Keratinocyte (primary cell): ENCODE measurements around the gene HPX. TPM values are rescaled to one million over a fixed set of nuclear protein-coding genes. Genes with fewer than 3 reads are reported as not detected.

ENCODE experiments used
- DNase-seq: peaks from one replicate; pipeline ENCODE4 v3.0.0-alpha.2; 2011; ENCODE audit warnings: low read depth, missing footprints, low spot score
- FAIRE-seq: peaks from 2 replicates; lab custom pipeline; 2011; peaks lifted over from hg19 to GRCh38; lab: Jason Lieb, UNC
- H2AFZ ChIP-seq: 2 replicates; pipeline ENCODE4 v1.6.0; 2012; ENCODE audit warnings: low read length, control low read depth, inconsistent platforms; ENCODE audit not compliant: control insufficient read depth
- H3K27ac ChIP-seq: 2 replicates; pipeline ENCODE4 v1.5.1; 2011; ENCODE audit warnings: low read length; ENCODE audit not compliant: control insufficient read depth, insufficient read depth
- H3K27me3 ChIP-seq: 3 replicates; pipeline ENCODE4 v1.6.0; 2011; ENCODE audit warnings: low read length; ENCODE audit not compliant: control insufficient read depth, insufficient read depth; ENCODE audit errors: extremely low read depth
- H3K36me3 ChIP-seq, 2 experiments: 2 replicates in 1 of 2; 3 replicates in 1 of 2; pipeline ENCODE4 v1.5.1; 2011; ENCODE audit warnings: low read length in 2 of 2, mild to moderate bottlenecking in 1 of 2; ENCODE audit not compliant: control insufficient read depth in 2 of 2, insufficient read depth in 2 of 2; ENCODE audit errors: extremely low read depth in 1 of 2
- H3K4me1 ChIP-seq: 3 replicates; pipeline ENCODE4 v1.5.1; 2011; ENCODE audit warnings: low read length; ENCODE audit not compliant: control insufficient read depth, insufficient read depth; ENCODE audit errors: extremely low read depth
- H3K4me2 ChIP-seq: 3 replicates; pipeline ENCODE4 v1.6.0; 2011; ENCODE audit warnings: low read depth, low read length; ENCODE audit not compliant: control insufficient read depth, insufficient read depth; ENCODE audit errors: extremely low read depth
- H3K4me3 ChIP-seq, 3 experiments: fragments of 200-600 bp in 1 of 3; sonication (generic) in 1 of 3; 2 replicates in 2 of 3; 3 replicates in 1 of 3; pipeline ENCODE4 v1.5.1; 2011 to 2016; ENCODE audit warnings: low read length in 3 of 3, mild to moderate bottlenecking in 3 of 3, control low read depth in 2 of 3, inconsistent platforms in 1 of 3, low read depth in 1 of 3, mixed read lengths in 1 of 3, mixed run types in 1 of 3, moderate library complexity in 1 of 3; ENCODE audit not compliant: control insufficient read depth in 2 of 3, insufficient read depth in 2 of 3; ENCODE audit errors: extremely low read depth in 1 of 3
- H3K79me2 ChIP-seq: 2 replicates; pipeline ENCODE4 v1.6.0; 2012; ENCODE audit warnings: low read length; ENCODE audit not compliant: control insufficient read depth, insufficient read depth
- H3K9ac ChIP-seq: 3 replicates; pipeline ENCODE4 v1.6.0; 2011; ENCODE audit warnings: low read length; ENCODE audit not compliant: control insufficient read depth, insufficient read depth; ENCODE audit errors: extremely low read depth
- H3K9me1 ChIP-seq: 3 replicates; pipeline ENCODE4 v1.6.0; 2011; ENCODE audit warnings: low read length; ENCODE audit not compliant: control insufficient read depth, insufficient read depth; ENCODE audit errors: extremely low read depth
- H3K9me3 ChIP-seq: 2 replicates; pipeline ENCODE4 v1.5.1; 2012; ENCODE audit warnings: low read depth, low read length; ENCODE audit not compliant: control insufficient read depth
- H4K20me1 ChIP-seq: 3 replicates; pipeline ENCODE4 v1.6.0; 2011; ENCODE audit warnings: low read length; ENCODE audit not compliant: control insufficient read depth, insufficient read depth; ENCODE audit errors: extremely low read depth
- EZH2 ChIP-seq: IDR thresholded peaks from one replicate; pipeline ENCODE4 v1.6.1; 2012; ENCODE audit warnings: inconsistent platforms, mild to moderate bottlenecking, low read length, moderate library complexity
- dilution Hi-C: fragments of 300-500 bp; cut with MboI; formaldehyde crosslinking; loops from one replicate; pipeline ENCODE4 v1.7.0; 2020; ENCODE audit warnings: low sequenced_read_pairs; ENCODE audit not compliant: extremely low pct_ligation_motif_present
- polyA plus RNA-seq, 5 experiments: library from polyadenylated mRNA; depleted of rRNA in 3 of 5; stranded (reverse) in 3 of 5; stranded (forward) in 1 of 5; unstranded in 1 of 5; fragments of >200 nt; gene quantifications; 1 replicate in 1 of 5; 2 replicates in 3 of 5; 3 replicates in 1 of 5; pipeline versions ENCODE4 v1.2.1 to v1.2.3, GENCODE V29; 2011 to 2012; ENCODE audit warnings: missing spikeins in 2 of 5, low read depth in 1 of 5, low replicate concordance in 1 of 5
- TF ChIP-seq, protein P1 (sequence below), 3 experiments: IDR thresholded peaks in 1 of 3; conservative IDR thresholded peaks in 1 of 3; optimal IDR thresholded peaks in 1 of 3; 2 replicates in 2 of 3; 3 replicates in 1 of 3; pipeline versions ENCODE3 to v1.5.1; 2011; ENCODE audit warnings: low read length in 3 of 3, mild to moderate bottlenecking in 3 of 3, moderate library complexity in 2 of 3, control low read depth in 1 of 3, inconsistent platforms in 1 of 3; ENCODE audit not compliant: insufficient read depth in 2 of 3; ENCODE audit errors: extremely low read depth in 1 of 3

HPX gene
- polyA plus RNA-seq, 1 donor (not counting 4 experiments of a cell fraction or from before 2014, with no cell fraction given), result 0.76 TPM

DNA sequence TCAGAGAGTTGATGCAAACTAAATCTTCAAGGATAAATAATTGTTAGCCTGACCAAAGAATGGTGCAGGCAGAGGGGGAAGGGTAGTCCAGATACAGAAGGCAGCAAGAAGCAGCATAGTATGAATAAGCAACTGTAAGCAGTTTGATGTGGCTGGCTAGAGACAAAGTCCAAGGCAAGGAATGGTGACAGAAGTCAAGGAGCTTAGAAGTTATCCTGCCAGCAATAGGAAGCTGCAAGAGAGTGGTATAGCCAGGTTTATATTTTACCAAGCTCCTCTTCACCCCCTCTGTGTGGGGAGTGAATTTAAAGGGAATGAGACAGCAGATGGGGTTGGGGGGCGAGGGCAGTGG lies 18.3 kb upstream of the HPX start:
- H3K4me3 ChIP-seq, result no peak overlapping the region
- no peak overlapping the region for H3K9ac ChIP-seq
- no peak for DNase-seq
- dilution Hi-C loops, result no loop called here
- peaks cover 3% of the 10 kb centered on the region for H3K9me1 ChIP-seq
- no peak overlapping the region for H2AFZ ChIP-seq
- no peaks in the 10 kb centered on the region for H3K9me3 ChIP-seq
- no peak overlapping the region for H3K4me2 ChIP-seq
- peaks cover 0 to 15% of the 10 kb centered on the region in 2 experiments for H3K36me3 ChIP-seq
- no peaks in the 10 kb centered on the region for H3K79me2 ChIP-seq
- no peaks in the 10 kb centered on the region for H3K4me1 ChIP-seq
- no peaks in the 10 kb centered on the region for H4K20me1 ChIP-seq
- no peak overlapping the region for H3K27ac ChIP-seq
- TF ChIP-seq, protein P1, sequence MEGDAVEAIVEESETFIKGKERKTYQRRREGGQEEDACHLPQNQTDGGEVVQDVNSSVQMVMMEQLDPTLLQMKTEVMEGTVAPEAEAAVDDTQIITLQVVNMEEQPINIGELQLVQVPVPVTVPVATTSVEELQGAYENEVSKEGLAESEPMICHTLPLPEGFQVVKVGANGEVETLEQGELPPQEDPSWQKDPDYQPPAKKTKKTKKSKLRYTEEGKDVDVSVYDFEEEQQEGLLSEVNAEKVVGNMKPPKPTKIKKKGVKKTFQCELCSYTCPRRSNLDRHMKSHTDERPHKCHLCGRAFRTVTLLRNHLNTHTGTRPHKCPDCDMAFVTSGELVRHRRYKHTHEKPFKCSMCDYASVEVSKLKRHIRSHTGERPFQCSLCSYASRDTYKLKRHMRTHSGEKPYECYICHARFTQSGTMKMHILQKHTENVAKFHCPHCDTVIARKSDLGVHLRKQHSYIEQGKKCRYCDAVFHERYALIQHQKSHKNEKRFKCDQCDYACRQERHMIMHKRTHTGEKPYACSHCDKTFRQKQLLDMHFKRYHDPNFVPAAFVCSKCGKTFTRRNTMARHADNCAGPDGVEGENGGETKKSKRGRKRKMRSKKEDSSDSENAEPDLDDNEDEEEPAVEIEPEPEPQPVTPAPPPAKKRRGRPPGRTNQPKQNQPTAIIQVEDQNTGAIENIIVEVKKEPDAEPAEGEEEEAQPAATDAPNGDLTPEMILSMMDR (optimal IDR thresholded peaks at IDR 0.05 in 1 of 3, IDR thresholded peaks at IDR 0.05 in 1 of 3, conservative IDR thresholded peaks at IDR 0.05 in 1 of 3; ENCODE audit: extremely low read depth in 1 of 3, insufficient read depth in 2 of 3, low read length in 3 of 3), result no peak
- no peaks in the 10 kb centered on the region for H3K27me3 ChIP-seq
- no peak for FAIRE-seq

DNA sequence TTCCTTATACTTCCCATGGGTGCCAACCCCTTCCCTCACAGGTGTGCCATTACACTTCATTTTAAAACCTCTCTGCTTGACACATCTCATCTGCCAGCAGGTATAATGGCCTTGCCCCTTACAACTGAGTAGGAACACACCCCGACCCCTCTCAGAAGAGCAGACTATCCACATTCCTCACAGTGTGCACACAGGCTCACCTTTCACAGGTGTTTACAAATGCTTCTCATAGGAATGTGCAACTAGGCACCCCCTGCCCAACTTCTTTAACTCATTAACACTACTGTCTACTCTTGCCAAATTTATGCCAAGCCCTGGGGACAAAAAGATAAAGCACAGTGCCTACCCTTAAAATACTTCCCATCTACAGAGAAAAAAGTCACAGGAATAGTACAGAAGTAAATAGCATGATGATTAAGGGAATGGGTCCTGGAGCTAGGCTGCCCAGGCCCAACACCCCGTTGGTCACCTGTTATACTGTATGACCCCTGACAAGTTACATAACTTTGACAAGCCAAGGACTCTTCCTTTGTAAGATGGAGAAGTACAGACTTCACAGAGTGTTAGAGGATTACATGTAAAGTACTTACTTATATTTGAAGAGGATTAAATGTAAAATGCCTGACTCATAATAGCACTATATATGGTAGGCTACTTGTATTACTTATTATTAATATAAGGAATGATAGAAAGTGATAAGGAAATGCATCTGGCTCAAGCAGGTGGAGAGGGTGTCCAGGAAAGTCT lies 17.7 kb upstream of the HPX start:
- dilution Hi-C loops, result no loop called here
- no peaks in the 10 kb centered on the region for H3K79me2 ChIP-seq
- no peaks in the 10 kb centered on the region for H3K4me1 ChIP-seq
- H3K9me1 ChIP-seq, result peaks cover 3% of the 10 kb centered on the region
- no peaks in the 10 kb centered on the region for H3K27me3 ChIP-seq
- no peak overlapping the region for H3K27ac ChIP-seq
- H3K4me2 ChIP-seq, result no peak overlapping the region
- H3K9me3 ChIP-seq, result no peaks in the 10 kb centered on the region
- peaks cover 0 to 17% of the 10 kb centered on the region in 2 experiments for H3K36me3 ChIP-seq
- no peak overlapping the region for H3K9ac ChIP-seq
- DNase-seq, result no peak
- H3K4me3 ChIP-seq, result no peak overlapping the region
- no peak for TF ChIP-seq EZH2
- TF ChIP-seq, protein P1 (optimal IDR thresholded peaks at IDR 0.05 in 1 of 3, IDR thresholded peaks at IDR 0.05 in 1 of 3, conservative IDR thresholded peaks at IDR 0.05 in 1 of 3; ENCODE audit: extremely low read depth in 1 of 3, insufficient read depth in 2 of 3, low read length in 3 of 3), result no peak
- FAIRE-seq, result no peak
- no peaks in the 10 kb centered on the region for H4K20me1 ChIP-seq
- H2AFZ ChIP-seq, result no peak overlapping the region
